Activated CD4-positive, alpha-beta T cell treated with anti-CD3 and anti-CD28 coated beads, Interleukin-2, amount 50 U/mL, for 16 hours (primary cell): ENCODE data around the gene LNX1.

Source experiments
- DNase-seq: peaks from one replicate; pipeline ENCODE4 v3.0.0-alpha.2; 2020

The LNX1 gene

DNA sequence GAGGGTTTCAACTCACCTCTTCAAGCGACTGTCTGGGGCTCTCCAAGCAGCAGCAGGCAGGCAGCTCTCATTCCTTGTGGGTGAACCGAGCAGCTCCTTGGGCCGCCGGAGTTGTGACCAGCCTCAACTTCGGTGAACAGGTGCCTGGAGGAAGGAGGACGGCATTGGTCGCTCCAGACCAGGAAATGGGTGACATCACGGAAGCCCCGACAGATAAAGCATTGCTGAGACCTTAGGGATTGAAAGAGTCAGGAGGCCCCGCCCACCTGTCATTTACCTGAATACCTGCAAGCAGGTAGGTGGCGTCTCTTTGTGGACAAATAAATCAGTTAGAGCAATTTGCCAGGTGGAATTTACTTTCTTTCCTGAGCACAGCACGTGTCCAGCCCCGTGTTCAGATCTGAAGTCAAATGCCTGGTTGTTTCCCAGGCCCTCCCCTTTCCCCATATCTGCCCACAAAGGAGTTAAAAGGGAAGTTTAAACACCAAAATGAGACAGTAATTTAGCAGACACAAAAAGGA is at the start of gene LNX1:
LNX1 (minus strand) TSS at position 115 of the 521 bp plus-strand sequence. CDS start 17,484 bp downstream, outside the sequence.
- DNase-seq: no peak

DNA sequence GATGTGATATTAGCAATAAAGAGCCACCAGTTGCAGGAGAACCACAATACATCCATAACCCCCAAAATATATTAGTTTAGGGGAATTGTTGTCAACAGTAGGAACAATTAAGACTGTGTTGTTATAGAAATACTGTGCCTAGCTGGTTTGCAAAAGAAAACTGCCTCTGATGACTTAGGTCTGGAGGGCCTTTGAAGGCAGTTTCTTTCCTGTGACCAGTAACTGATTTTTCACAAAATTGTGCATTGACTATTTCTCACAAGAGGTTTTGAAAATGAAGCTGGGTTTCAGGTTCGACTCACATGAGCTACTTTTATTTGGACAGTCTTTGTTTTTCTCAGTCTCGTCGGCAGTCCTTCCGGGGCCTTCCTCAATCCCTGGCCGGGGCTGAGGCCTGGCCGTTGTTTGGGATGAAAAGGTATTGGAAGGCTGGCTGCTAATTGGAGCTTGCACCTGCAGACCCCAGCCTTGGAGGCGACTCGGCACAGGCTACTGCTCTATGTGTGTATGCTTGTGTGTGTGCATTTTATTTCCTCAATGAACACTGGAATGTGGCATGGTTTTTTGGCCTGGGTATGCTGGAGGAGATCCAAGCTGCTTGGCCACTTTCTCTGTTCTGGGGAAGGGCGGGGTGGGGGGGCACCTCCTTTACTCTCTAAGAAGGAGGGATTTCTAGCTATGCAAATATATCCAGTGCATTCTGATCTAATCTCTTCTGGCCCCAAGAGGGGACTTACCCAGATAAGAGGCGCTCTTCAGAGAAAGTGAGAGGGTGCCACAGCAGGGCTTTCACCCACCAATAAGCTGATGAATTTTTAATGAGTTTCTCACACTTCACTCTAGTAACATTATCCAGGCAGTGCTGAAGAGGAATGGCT is 49.5 kb upstream of the LNX1 start:
- no peak for DNase-seq

DNA sequence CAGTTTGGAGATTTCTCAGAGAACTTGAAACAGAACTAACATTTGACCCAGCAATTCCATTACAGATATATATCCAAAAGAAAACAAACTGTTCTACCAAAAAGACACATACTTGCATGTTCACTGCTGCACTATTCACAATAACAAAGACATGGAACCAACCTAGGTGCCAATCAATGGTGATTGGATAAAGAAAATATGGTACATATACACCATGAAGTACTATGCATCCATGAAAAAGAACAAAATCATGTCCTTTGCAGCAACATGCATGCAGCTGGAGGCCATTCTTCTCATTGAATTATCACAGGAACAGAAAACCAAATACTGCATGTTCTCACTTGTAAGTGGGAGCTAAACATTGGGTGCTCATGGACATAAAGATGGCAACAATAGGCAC is 47.6 kb upstream of the LNX1 start:
- DNase-seq: no peak

DNA sequence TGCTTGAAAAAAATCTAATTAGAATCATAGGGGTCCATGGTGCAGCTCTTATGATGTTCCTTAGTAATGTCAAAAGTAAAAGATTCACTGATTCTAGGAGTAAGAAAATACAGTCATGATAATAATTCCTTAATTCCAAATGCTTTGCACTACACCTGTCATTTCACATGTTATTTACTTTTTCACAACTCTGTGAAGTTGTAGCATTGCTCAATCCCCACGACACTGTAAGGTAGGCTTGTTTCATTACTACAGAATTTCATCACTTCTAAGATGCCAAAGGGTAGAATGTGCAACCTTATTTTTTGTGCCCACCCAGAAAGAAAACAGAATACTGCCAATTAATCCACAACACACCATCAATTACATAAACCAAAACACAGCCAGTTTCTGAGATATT is 46.1 kb upstream of the LNX1 start:
- DNase-seq: no peak

DNA sequence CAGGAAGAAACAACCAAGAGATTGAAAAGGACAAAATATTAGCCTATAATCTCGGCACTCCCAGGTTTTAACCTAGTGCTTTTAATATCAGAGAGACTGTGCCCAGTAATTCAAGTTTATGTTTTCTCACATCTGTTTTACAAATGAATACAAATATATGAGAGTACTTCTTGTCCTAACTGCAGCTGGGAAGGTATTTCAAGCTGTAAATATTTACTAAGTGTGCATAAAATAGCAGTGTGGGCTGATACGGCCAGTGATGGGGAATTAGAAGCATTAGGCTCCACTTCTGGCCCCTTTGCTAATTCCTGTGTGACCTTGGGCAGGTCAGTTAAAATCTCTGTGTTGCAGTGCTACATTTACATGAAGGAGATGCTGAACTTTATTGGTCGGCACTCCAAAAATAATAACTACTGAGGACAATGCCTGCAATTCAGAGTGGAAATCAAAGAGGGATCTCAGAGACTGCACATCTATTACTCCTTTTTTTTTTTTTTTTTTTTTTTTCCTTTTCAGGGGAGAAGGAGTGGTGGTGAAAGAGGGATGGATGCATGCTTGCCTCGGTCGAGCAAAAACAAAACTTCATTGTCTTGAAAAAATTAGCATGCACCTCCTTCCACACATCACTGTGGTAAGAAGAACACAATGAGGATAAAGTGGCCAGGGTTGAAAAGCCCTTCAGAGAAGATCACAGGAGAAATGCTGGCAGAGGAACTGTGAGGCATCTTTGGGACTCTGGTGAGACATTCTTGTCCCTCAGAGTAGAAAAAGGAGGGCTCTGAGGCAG is 44.6 kb upstream of the LNX1 start:
- DNase-seq: no peak

DNA sequence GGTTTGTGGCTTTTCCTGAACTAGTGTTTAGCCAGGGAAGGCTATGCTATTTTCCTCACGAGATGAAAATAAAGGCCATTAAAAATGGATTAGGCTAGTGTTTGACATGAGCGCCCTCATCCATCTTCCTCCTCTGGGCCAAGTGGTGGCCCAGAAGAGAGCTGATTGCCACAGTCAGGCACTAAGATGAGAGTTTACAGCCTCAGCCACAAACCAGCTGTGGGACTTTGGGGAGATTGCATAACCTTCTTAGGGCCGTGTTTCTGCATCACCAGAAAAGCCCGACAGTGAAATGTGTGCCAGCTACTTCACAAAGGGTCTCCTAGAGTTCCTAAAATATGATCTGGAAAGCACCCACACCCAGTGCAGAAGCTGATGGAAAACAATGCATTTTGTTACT is 42.3 kb upstream of the LNX1 start:
- no peak for DNase-seq

DNA sequence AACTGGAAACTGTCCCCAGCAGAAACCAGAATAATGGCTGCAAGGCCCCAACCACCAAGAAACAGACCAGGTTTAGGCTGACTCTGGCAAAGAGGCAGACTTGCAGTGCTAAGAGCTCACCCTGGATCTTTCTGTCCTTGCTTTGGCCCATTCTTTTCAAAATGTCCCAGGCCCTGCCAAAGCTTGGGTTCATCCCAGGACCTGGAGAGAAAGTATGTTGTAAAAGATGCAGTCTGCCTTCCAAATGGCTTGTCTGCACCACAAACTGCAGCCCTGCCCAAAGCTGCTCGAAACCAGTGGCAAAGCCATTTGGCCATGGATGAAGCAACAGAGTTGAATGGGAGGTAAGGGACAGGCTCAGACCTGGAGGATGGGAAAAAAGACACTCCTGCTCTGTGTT is 38.0 kb upstream of the LNX1 start:
- DNase-seq: no peak

DNA sequence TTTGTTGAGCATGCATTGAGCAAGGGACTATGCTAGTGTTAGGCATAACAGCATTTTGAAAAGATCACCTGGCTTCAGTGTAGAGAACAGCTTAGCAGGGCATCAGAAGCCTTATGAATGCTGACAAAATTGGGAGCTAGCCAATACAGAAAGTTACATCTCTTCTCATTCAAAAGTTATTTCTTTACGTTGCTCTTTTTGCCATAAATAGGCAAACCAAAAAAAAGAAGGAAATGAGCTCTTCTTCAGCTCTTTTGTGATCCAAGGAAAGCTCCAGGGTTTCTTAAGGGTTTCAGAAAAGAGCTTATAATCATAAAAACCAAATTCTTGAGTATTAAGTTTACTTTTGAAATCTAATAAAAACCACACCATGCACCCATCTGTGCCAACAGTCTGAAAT is 35.2 kb upstream of the LNX1 start:
- no peak for DNase-seq

DNA sequence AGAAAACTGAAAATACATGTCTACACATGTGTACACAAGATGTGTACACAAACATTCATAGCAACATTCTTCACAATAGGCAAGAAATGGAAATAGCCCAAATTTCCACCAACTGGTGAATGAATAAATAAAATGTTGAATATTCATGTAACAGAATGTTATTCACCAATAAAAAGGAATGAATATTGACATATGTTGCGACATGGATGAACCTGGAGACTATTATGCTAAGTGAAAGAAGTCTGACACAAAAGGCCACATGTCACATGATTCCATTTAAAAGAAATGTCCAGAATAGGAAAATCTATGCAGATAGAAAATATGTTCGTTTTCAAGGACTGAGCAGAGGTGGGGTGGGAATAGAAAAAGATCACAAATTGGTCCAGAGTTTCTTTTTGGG is 34.6 kb upstream of the LNX1 start:
- DNase-seq: no peak

DNA sequence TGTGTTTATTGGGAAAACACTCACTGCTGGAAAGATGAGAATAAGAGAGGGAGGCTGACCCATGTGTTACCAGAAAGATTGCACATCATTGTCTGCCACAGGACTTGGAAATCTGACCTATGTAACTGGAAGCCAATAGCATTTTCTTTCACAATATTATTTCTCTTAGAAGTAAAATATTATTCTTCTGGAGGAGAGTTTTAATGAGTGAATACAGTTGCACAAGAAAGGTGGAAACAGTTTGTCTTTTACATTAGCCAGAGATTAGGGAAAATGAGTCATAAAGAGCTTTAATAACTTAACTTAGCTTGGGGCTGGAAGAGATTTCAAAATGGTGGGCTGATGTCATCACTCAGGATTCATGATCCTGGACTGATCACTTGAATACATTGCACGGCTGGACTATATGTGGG is 31.5 kb upstream of the LNX1 start:
- no peak for DNase-seq

DNA sequence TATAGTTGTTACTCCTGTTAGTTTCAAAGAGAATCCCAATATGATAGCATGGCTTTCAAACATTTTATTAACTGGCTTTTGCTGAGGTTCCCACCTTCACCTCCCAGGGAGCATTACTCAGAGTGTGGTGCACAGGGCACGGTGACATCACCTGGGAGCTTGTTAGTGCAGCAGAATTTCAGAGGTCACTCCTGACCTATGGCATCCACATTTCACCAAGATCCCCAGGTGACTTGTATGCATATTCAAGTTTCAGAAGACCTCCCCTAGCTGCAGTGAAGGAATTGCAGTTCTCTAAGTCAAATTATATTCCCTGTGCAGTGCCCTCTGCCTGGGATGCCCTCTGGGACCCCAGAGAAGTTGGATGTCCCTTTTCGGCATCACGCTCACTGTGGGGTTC is 29.7 kb upstream of the LNX1 start:
- DNase-seq: no peak

DNA sequence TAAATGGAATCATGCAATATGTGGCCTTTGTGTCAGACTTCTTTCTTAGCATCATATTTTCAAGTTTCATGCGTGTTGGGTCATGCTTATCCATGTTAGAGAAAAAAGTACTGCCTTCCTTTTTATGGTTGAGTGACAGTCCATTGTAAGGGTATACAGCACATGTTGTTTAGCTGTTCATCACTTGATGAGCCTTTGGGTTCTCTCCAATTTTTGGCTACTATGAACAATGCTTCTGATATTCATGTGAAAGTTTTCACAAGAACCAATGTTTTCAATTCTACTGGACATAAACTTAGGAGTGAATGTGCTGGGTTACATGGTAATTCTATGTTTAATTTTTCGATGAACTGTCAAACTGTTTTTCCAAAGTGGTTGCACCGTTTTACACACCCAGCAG is 28.1 kb upstream of the LNX1 start:
- no peak for DNase-seq

DNA sequence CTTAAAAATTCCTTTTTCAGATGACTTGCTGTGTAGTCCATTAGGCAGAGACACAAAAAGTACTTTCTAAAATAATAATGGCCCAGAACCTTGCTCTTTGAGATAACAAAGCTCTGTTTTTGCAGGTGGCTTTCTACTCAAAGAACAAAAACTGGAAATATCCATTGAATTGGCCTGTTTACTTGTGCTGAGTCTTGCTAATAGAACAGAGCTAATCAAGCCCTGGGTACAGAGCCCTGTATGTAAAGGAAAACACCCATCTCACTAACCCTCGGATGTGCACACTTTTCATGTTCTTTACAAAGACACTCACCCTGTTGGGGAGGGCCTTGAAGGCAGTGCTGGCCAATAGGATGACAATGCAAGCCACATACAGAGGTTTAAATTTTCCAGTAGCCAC is 27.0 kb upstream of the LNX1 start:
- DNase-seq: no peak

DNA sequence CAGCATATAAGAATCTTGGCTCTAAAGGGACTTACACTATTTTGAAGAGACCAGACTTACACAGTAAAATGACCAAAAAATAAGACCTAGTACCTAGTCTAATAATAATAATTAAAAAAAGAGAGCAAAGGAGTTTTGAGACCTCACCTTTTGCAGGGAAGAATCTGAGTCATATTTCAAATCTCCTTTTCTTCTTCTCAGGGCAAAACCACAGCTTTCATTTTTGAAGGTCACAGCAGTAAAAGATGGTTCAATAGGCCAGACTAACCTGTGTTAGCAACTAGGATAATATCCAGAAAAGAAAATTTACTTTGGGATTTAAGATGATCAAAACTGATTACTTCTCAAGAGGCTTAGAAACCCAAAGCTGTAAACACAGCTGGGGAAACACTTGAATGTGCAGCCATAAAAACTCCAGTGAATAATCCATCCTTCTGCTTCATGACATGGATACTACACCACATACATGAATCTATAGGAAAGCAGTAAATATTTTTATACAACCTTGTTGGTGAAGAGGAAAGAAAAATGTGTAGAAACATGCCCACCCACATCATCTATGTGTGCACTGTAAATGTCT is 25.9 kb upstream of the LNX1 start:
- no peak for DNase-seq

DNA sequence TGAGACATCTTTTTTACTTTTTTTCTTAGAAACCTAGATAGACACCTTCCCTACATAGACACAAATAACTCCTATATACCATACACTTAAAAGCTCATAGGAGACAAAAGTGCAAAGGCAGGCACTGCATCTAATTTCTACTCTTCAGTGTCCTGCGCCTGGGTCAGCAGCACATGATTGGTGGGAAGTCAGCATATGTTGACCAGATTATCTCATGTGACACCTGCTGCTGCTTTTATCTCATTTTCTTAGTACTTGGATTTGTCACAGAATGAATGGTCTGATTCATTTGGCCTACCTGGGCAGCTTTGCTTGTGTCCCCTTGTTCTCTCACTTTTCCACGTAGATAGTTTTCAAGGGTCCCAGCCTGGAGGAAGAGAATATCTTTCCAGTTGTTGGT is 24.9 kb upstream of the LNX1 start:
- no peak for DNase-seq

DNA sequence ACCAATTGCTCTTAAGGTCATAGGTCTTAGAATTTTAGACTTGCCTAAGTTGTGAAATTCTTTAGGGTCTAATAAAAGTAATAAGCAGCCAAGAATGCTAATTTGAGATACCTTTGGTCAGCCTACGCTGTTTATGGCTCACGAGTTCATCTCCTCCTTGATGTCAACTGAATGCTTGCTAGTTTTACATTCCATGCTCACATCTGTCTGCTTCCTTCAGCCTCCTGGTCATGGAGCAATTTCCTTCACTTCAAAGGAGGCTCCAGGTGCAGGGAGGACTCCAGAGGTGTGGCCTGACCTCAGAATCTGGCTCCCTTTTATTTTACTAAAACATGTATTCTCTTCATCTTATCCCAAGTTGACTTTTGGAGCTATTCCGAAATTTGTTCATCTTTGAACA is 23.3 kb upstream of the LNX1 start:
- DNase-seq: no peak

DNA sequence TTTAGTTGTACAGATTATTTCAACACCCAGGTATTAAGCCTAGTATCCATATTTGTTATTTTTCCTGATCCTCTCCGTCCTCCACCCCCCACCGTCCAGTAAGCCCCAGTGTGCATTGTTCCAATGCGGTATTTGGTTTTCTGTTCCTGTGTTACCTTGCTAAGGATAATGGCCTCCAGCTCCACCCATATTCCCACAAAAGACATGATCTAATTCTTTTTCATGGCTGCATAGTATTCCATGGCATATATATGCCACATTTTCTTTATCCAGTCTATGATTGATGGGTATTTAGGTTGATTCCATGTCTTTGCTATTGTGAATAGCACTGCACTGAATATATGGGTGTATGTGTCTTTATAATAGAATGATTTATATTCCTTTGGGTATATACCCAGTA is 22.1 kb upstream of the LNX1 start:
- no peak for DNase-seq

DNA sequence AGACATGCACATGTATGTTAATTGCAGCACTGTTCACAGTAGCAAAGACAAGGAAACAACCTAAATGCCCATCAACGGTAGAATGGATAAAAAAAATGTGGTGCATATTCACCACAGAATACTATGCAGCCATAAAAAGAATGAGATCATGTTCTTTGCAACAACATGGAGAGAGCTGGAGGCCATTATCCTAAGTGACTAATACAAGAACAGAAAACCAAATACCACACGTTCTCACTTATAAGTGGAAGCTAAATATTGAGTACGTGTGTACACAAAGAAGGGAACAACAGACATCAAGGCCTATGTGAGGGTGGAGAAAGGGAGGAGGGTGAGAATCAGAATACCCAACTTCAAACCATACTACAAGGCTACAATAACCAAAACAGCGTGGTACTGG is 17.4 kb upstream of the LNX1 start:
- DNase-seq: no peak

DNA sequence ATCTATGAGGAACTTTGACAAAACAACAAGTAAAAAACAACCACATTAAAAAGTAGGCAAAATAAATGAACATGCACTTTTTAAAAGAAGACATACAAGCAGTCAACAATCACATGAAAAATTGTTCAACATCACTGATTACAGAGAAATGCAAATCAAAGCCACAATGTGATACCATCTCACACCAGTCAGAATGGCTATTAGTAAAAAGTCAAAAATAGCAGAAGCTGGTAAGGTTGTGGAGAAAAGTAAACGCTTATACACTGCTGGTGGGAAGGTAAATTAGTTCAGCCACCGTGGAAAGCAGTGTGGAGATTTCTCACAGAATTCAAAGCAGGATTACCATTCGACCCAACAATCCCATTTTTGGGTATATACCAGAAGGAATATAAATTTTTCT is 17.0 kb upstream of the LNX1 start:
- DNase-seq: no peak

DNA sequence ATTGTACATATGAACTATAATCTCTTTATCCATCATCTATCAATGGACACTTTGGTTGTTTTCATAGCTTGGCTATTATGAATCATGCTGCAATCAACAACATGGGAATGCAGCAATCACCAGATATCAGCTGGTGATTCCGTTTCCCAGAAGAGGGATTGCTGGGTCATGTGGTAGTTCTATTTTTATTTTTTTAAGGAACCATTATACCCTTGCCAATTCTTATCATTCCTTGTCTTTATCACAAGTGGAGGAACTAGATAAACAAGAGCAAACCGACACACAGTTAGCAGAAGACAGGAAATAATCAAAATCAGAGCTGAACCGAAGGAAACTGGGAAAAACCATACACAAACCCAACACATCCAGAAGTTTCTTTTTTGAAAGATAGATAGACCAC is 14.5 kb upstream of the LNX1 start:
- no peak for DNase-seq

DNA sequence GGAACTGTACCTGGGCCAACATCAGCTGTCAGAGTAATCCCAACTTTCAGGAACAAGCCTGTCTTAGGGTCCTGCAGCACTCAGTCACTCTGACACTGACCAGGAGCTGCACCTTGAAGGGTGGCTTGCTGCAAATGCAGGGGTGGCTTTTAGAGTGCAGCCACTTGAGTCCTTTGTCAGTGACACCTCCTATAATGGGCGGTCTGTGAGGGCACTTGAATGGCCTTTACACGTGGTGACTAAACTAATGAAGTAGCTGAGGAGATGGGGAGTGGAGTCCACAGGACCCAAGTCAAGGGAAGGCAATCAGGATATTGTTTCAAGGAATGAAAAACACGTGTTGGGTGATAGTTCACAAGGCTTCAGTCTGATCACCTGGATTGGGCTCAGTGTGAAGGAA is 11.1 kb upstream of the LNX1 start:
- no peak for DNase-seq

DNA sequence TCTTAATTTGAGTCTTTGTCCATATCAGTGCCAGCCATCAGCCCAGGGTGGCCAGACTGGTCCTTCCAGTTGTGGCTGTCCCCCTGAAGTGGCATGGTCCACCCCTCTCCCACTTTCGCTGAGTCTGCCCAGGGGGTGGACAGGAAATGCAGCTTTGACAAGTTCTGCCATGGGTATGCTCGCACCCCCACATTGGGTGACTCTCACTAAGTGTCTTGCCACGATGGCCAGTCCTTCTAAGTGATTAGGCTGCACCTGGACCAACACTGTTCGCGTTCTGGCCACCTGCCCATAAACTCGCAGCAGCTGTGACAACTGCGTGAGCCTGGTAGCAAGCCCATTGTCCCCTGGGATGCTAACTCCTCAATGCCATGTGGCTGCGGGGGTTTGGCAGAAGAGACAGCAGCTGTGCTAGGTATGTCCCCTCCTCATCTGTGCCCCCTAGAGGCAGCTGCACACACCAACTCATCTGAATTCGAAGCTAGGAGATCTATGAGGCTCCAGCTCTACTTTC is 10.0 kb upstream of the LNX1 start:
- DNase-seq: no peak

DNA sequence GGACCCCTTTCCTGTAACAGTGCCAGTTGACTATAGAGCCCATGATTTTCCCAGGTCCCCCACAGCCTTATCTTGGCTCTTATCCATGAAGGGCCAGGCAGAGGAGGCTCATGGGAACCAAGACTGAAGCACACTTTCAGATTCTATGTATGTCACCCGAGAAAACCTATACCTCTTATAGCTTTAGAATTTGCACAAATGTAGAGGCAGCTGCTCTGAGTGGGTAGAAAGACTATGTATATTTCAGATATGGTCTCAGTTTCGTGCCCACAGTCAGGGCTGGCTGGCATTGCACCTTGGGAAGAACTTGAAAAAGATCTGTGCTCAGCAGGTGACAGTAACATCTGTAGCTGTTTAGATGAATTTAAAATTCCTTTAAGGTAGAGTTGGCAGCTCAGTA is 8.3 kb upstream of the LNX1 start:
- no peak for DNase-seq

DNA sequence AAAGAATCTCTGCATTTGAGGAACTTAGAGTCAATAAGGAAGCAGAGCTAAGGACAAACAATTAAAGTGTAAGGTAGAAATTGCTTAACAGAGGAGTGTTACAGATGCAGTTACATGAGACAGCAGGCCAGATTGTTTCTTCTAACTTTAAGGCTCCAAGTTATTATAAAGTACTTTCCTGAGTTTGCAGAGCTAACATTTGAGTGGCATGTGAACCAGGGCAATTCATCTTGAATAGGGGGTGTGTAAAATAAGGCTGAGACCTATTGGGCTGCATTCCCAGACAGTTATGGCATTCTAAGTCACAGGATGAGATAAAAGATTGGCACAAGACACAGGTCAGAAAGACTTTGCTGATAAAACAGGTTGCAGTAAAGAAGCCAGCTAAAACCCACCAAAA is 7.6 kb upstream of the LNX1 start:
- no peak for DNase-seq
